H1 (cell line): Measurements from ENCODE around the gene TNIK. TPM values are rescaled to one million over a fixed set of nuclear protein-coding genes. Genes with fewer than 3 reads are reported as not detected.

Experiments
- BCL11A ChIP-seq, 2 experiments: IDR thresholded peaks; one replicate each; pipeline ENCODE4 v1.6.1; 2011; ENCODE audit warnings: low read depth in 2 of 2, low read length in 2 of 2, mild to moderate bottlenecking in 2 of 2
- polyA plus RNA-seq, 7 experiments: library from polyadenylated mRNA; depleted of rRNA in 3 of 7; stranded (reverse) in 5 of 7; unstranded in 2 of 7; fragments of >200 nt in 5 of 7; fragments of 200-250 nt in 2 of 7; gene quantifications; 1 replicate in 5 of 7; 2 replicates in 1 of 7; 4 replicates in 1 of 7; pipeline versions ENCODE4 v1.2.1 to v1.2.3, GENCODE V29; 2011 to 2013; ENCODE audit warnings: missing spikeins in 2 of 7, mixed read lengths in 2 of 7
- total RNA-seq: library from RNA; stranded (reverse); fragmentation: NEBNext Ultra II Directional; extraction: Animal tissue kit (Norgen Biotek cat#: 25700); gene quantifications from 2 replicates; pipeline ENCODE4 v1.2.1, GENCODE V29; 2021
- TF ChIP-seq, protein P1 (sequence below), 3 experiments: IDR thresholded peaks; 1 replicate in 2 of 3; 2 replicates in 1 of 3; pipeline versions ENCODE4 v1.5.1 to v1.6.1; 2011; ENCODE audit warnings: low read length in 3 of 3, mild to moderate bottlenecking in 3 of 3, inconsistent platforms in 2 of 3, low read depth in 1 of 3, moderate library complexity in 1 of 3; ENCODE audit not compliant: insufficient read depth in 1 of 3; ENCODE audit errors: control extremely low read depth in 1 of 3

Gene TNIK
- total and polyA plus RNA-seq, 2 of the 8 experiments (the other 6 are each of a cell fraction or from before 2014, with no cell fraction given) = 7.4 to 42.0 TPM

DNA sequence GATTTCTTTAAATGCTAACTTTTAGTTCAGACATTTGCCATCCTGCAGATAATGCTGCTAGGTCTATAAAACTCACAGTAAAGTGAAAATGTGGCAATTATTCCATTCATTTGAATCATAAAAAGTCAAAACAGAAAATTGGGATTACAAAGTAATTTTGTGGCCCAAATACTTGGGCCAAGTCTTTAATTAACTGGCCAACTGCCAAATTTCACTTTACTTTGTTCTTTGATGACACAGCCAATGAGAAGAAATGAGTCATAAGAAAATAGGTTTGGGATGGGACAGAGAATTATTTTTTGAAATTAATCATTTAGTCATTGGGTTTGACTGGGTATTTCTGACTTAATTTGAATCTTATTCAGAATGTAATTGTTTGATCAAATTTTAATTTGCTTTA is 343.8 kb downstream of the TNIK start (continued):
- TF ChIP-seq, protein P1, sequence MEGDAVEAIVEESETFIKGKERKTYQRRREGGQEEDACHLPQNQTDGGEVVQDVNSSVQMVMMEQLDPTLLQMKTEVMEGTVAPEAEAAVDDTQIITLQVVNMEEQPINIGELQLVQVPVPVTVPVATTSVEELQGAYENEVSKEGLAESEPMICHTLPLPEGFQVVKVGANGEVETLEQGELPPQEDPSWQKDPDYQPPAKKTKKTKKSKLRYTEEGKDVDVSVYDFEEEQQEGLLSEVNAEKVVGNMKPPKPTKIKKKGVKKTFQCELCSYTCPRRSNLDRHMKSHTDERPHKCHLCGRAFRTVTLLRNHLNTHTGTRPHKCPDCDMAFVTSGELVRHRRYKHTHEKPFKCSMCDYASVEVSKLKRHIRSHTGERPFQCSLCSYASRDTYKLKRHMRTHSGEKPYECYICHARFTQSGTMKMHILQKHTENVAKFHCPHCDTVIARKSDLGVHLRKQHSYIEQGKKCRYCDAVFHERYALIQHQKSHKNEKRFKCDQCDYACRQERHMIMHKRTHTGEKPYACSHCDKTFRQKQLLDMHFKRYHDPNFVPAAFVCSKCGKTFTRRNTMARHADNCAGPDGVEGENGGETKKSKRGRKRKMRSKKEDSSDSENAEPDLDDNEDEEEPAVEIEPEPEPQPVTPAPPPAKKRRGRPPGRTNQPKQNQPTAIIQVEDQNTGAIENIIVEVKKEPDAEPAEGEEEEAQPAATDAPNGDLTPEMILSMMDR (IDR thresholded peaks at IDR 0.05; ENCODE audit: control extremely low read depth in 1 of 3, insufficient read depth in 1 of 3, low read depth in 1 of 3, low read length in 3 of 3) = no peak
- TF ChIP-seq BCL11A (IDR thresholded peaks at IDR 0.05; ENCODE audit: low read depth in 2 of 2, low read length in 2 of 2) = no peak
